HL-60 (cell line): ENCODE measurements around the gene TNFAIP2.

Experiments
- CTCF ChIP-seq: IDR thresholded peaks from one replicate; pipeline ENCODE4 v1.5.1; 2011; ENCODE audit warnings: low read length, control low read depth, inconsistent platforms; ENCODE audit not compliant: insufficient read depth
- GABPA ChIP-seq: IDR thresholded peaks from 2 replicates; pipeline ENCODE4 v1.6.1; 2012; ENCODE audit warnings: low read depth
- POLR2AphosphoS5 ChIP-seq: IDR thresholded peaks from 2 replicates; pipeline ENCODE4 v1.6.1; 2012; ENCODE audit warnings: low read depth
- REST ChIP-seq: IDR thresholded peaks from 2 replicates; pipeline ENCODE4 v1.6.1; 2012; ENCODE audit warnings: low read depth; ENCODE audit not compliant: insufficient replicate concordance
- SPI1 ChIP-seq: IDR thresholded peaks from 2 replicates; pipeline ENCODE4 v1.6.1; 2012; ENCODE audit warnings: low read depth, mild to moderate bottlenecking, borderline replicate concordance

DNA sequence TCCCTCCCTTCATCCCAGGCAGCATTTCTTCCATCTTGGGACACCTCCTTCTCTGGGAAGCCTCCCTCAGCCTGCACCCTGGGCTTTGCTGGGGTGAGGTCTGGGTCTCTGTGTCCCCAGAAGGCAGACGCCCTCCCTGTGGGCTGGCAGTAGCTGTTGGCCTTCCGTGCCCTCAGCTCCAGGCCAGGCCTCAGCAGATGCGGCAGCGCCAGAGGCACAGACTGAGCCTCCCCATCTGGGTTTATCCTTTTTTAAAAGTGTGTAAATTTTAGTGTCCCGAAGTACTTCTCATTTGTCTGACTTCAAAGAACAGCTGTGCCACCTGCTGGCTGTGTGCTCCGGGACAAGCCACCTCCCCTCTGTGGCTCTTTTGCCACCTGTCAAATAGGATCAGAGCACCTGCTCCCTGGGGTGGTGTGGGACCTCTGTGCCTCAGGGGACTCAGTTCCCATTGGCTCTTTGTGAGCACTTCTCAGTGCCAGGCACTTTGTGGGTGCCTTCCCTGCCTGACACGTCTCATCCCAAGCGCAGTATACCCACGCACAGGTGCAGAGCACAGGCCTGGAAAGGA, 17.6 kb upstream of the TNFAIP2 start:
- no peak for TF ChIP-seq CTCF
- no peak for TF ChIP-seq REST
- TF ChIP-seq POLR2AphosphoS5 = no peak
- TF ChIP-seq GABPA = no peak
- TF ChIP-seq SPI1 = no peak
